ENCODE measurements around the gene SOBP.

Gene SOBP

GRCh38 chr6:107574856-107575255 is 84.9 kb downstream of the SOBP start:
- H3K27me3 ChIP-seq (ENCODE audit: insufficient read depth, low read length), result no peaks in the 10 kb centered on the region
- peaks cover 25% of the 10 kb centered on the region for H3K4me1 ChIP-seq (ENCODE audit: insufficient read depth, low read length)
- no peaks in the 10 kb centered on the region for H3K9me3 ChIP-seq (ENCODE audit: insufficient read depth, low read depth, low read length)
- no peaks in the 10 kb centered on the region for H3K36me3 ChIP-seq (ENCODE audit: insufficient read depth, low read length)
- H3K4me3 ChIP-seq (ENCODE audit: low read length), result no peak overlapping the region
- H3K27ac ChIP-seq (ENCODE audit: low read depth, low read length), result no peak overlapping the region
- WGBS, result 94% methylated on average over 6 of the region's 6 CpGs
- no peak overlapping the region for H3K9ac ChIP-seq (ENCODE audit: low read depth, low read length)

- Histone ChIP-seq H3K27ac (ENCODE audit: low read depth, low read length) (no peak overlapping the region), H3K9me3 (ENCODE audit: insufficient read depth, low read depth, low read length) (no peaks in the 10 kb centered on the region)
- WGBS, result 95% methylated on average over 3 of the region's 3 CpGs
These were observed 86.9 kb downstream of the SOBP start for GRCh38 chr6:107576852-107577251.

GRCh38 chr6:107578642-107579341 is 88.9 kb downstream of the SOBP start:
- Histone ChIP-seq H3K9ac (ENCODE audit: low read depth, low read length) (peak overlapping the region; percentile 48), H3K4me1 (ENCODE audit: insufficient read depth, low read length) (peaks cover 22% of the 10 kb centered on the region), H3K36me3 (ENCODE audit: insufficient read depth, low read length) (no peaks in the 10 kb centered on the region), H3K27me3 (ENCODE audit: insufficient read depth, low read length) (no peaks in the 10 kb centered on the region), H3K4me3 (ENCODE audit: low read length) (0 out of 2 replicates have a peak overlapping the region, but pooled peaks have one; percentile 1), H3K9me3 (ENCODE audit: insufficient read depth, low read depth, low read length) (no peaks in the 10 kb centered on the region), H3K27ac (ENCODE audit: low read depth, low read length) (peak overlapping the region; percentile 71)
- 49% methylated on average over 6 of the region's 6 CpGs for WGBS

More at GRCh38 chr6:107576852-107577251, 86.9 kb downstream of the SOBP start:
- no peak overlapping the region for H3K4me3 ChIP-seq (ENCODE audit: low read length)
- H3K4me1 ChIP-seq (ENCODE audit: insufficient read depth, low read length), result peaks cover 27% of the 10 kb centered on the region
- no peaks in the 10 kb centered on the region for H3K36me3 ChIP-seq (ENCODE audit: insufficient read depth, low read length)
- no peaks in the 10 kb centered on the region for H3K27me3 ChIP-seq (ENCODE audit: insufficient read depth, low read length)
- H3K9ac ChIP-seq (ENCODE audit: low read depth, low read length), result no peak overlapping the region

GRCh38 chr6:107579456-107580056 is 89.6 kb downstream of the SOBP start:
- 85% methylated on average over 6 of the region's 6 CpGs for WGBS
- no peaks in the 10 kb centered on the region for H3K27me3 ChIP-seq (ENCODE audit: insufficient read depth, low read length)
- H3K36me3 ChIP-seq (ENCODE audit: insufficient read depth, low read length), result no peaks in the 10 kb centered on the region
- H3K4me3 ChIP-seq (ENCODE audit: low read length), result no peak overlapping the region
- no peaks in the 10 kb centered on the region for H3K9me3 ChIP-seq (ENCODE audit: insufficient read depth, low read depth, low read length)
- H3K27ac ChIP-seq (ENCODE audit: low read depth, low read length), result peak overlapping the region; percentile 28
- peak overlapping the region; percentile 48; the same call in 1 of the 2 replicates for H3K9ac ChIP-seq (ENCODE audit: low read depth, low read length)
- peaks cover 22% of the 10 kb centered on the region for H3K4me1 ChIP-seq (ENCODE audit: insufficient read depth, low read length)

- no peaks in the 10 kb centered on the region for H3K9me3 ChIP-seq (ENCODE audit: insufficient read depth, low read depth, low read length)
- no peak overlapping the region for H3K4me3 ChIP-seq (ENCODE audit: low read length)
- no peak overlapping the region for H3K27ac ChIP-seq (ENCODE audit: low read depth, low read length)
- H3K9ac ChIP-seq (ENCODE audit: low read depth, low read length), result no peak overlapping the region
- H3K4me1 ChIP-seq (ENCODE audit: insufficient read depth, low read length), result peaks cover 35% of the 10 kb centered on the region
- H3K36me3 ChIP-seq (ENCODE audit: insufficient read depth, low read length), result no peaks in the 10 kb centered on the region
- H3K27me3 ChIP-seq (ENCODE audit: insufficient read depth, low read length), result no peaks in the 10 kb centered on the region
These were observed 92.2 kb downstream of the SOBP start for GRCh38 chr6:107582086-107582485.

- Histone ChIP-seq H3K4me1 (ENCODE audit: insufficient read depth, low read length) (peaks cover 17% of the 10 kb centered on the region), H3K9ac (ENCODE audit: low read depth, low read length) (no peak overlapping the region), H3K36me3 (ENCODE audit: insufficient read depth, low read length) (no peaks in the 10 kb centered on the region), H3K9me3 (ENCODE audit: insufficient read depth, low read depth, low read length) (no peaks in the 10 kb centered on the region), H3K27me3 (ENCODE audit: insufficient read depth, low read length) (no peaks in the 10 kb centered on the region), H3K4me3 (ENCODE audit: low read length) (no peak overlapping the region), H3K27ac (ENCODE audit: low read depth, low read length) (no peak overlapping the region)
These were observed 94.8 kb downstream of the SOBP start for GRCh38 chr6:107584726-107585125.

- H3K36me3 ChIP-seq (ENCODE audit: insufficient read depth, low read length), result no peaks in the 10 kb centered on the region
- H3K27ac ChIP-seq (ENCODE audit: low read depth, low read length), result no peak overlapping the region
- peaks cover 19% of the 10 kb centered on the region for H3K4me1 ChIP-seq (ENCODE audit: insufficient read depth, low read length)
- WGBS, result 58% methylated on average over 2 of the region's 5 CpGs
- no peak overlapping the region for H3K4me3 ChIP-seq (ENCODE audit: low read length)
- H3K9me3 ChIP-seq (ENCODE audit: insufficient read depth, low read depth, low read length), result no peaks in the 10 kb centered on the region
- H3K9ac ChIP-seq (ENCODE audit: low read depth, low read length), result no peak overlapping the region
- no peaks in the 10 kb centered on the region for H3K27me3 ChIP-seq (ENCODE audit: insufficient read depth, low read length)
These were observed 96.0 kb downstream of the SOBP start for GRCh38 chr6:107585815-107586435.

- WGBS, result 79% methylated on average over 4 of the region's 5 CpGs
- H3K27ac ChIP-seq (ENCODE audit: low read depth, low read length), result no peak overlapping the region
These were observed 97.5 kb downstream of the SOBP start for GRCh38 chr6:107587451-107587850.

GRCh38 chr6:107589199-107589598 is 99.3 kb downstream of the SOBP start:
- Histone ChIP-seq H3K4me1 (ENCODE audit: insufficient read depth, low read length) (peaks cover 19% of the 10 kb centered on the region), H3K9ac (ENCODE audit: low read depth, low read length) (no peak overlapping the region), H3K36me3 (ENCODE audit: insufficient read depth, low read length) (no peaks in the 10 kb centered on the region), H3K27ac (ENCODE audit: low read depth, low read length) (no peak overlapping the region), H3K9me3 (ENCODE audit: insufficient read depth, low read depth, low read length) (no peaks in the 10 kb centered on the region), H3K4me3 (ENCODE audit: low read length) (no peak overlapping the region), H3K27me3 (ENCODE audit: insufficient read depth, low read length) (no peaks in the 10 kb centered on the region)
- 86% methylated on average over 5 of the region's 5 CpGs for WGBS

More at GRCh38 chr6:107587451-107587850, 97.5 kb downstream of the SOBP start:
- Histone ChIP-seq H3K4me3 (ENCODE audit: low read length) (no peak overlapping the region), H3K9ac (ENCODE audit: low read depth, low read length) (no peak overlapping the region), H3K4me1 (ENCODE audit: insufficient read depth, low read length) (peaks cover 19% of the 10 kb centered on the region), H3K36me3 (ENCODE audit: insufficient read depth, low read length) (no peaks in the 10 kb centered on the region), H3K9me3 (ENCODE audit: insufficient read depth, low read depth, low read length) (no peaks in the 10 kb centered on the region), H3K27me3 (ENCODE audit: insufficient read depth, low read length) (no peaks in the 10 kb centered on the region)

- Histone ChIP-seq H3K4me3 (ENCODE audit: low read length) (no peak overlapping the region), H3K36me3 (ENCODE audit: insufficient read depth, low read length) (no peaks in the 10 kb centered on the region), H3K9ac (ENCODE audit: low read depth, low read length) (no peak overlapping the region), H3K9me3 (ENCODE audit: insufficient read depth, low read depth, low read length) (no peaks in the 10 kb centered on the region), H3K27ac (ENCODE audit: low read depth, low read length) (0 out of 2 replicates have a peak overlapping the region, but pooled peaks have one; percentile 24), H3K27me3 (ENCODE audit: insufficient read depth, low read length) (no peaks in the 10 kb centered on the region), H3K4me1 (ENCODE audit: insufficient read depth, low read length) (peaks cover 19% of the 10 kb centered on the region)
- 88% methylated on average over 2 of the region's 2 CpGs for WGBS
These were observed 100.0 kb downstream of the SOBP start for GRCh38 chr6:107589934-107590333.

- WGBS, result 33% methylated on average over 1 of the region's 1 CpG
- Histone ChIP-seq H3K9me3 (ENCODE audit: insufficient read depth, low read depth, low read length) (no peaks in the 10 kb centered on the region), H3K9ac (ENCODE audit: low read depth, low read length) (no peak overlapping the region), H3K36me3 (ENCODE audit: insufficient read depth, low read length) (no peaks in the 10 kb centered on the region), H3K4me1 (ENCODE audit: insufficient read depth, low read length) (peaks cover 19% of the 10 kb centered on the region), H3K4me3 (ENCODE audit: low read length) (no peak overlapping the region), H3K27ac (ENCODE audit: low read depth, low read length) (0 out of 2 replicates have a peak overlapping the region, but pooled peaks have one; percentile 24), H3K27me3 (ENCODE audit: insufficient read depth, low read length) (no peaks in the 10 kb centered on the region)
These were observed 100.5 kb downstream of the SOBP start for GRCh38 chr6:107590378-107590777.
